Mesendoderm (in vitro differentiated cells): ENCODE data around the gene CFAP20DC.
A peak's percentile ranks its signal among the peaks of the same experiment; 100 is the strongest.
"Not testable (repeated sequence)": the region's sequence is repeated elsewhere in the genome, so short reads cannot be mapped to it uniquely, and the experiment has no call there.

Experiments used
- DNase-seq: peaks from one replicate; pipeline ENCODE4 v3.0.0; 2013
- H2AK5ac ChIP-seq: 2 replicates; pipeline ENCODE4 v1.6.1; 2013; ENCODE audit warnings: low read length, inconsistent platforms
- H2BK120ac ChIP-seq: 2 replicates; pipeline ENCODE4 v1.6.1; 2013; ENCODE audit warnings: low read depth, mild to moderate bottlenecking, low read length, moderate library complexity, mixed read lengths
- H2BK15ac ChIP-seq: replicated peaks from 2 replicates; pipeline ENCODE4 v1.6.1; 2013; ENCODE audit warnings: low read depth, mild to moderate bottlenecking, moderate library complexity
- H2BK5ac ChIP-seq: 2 replicates; pipeline ENCODE4 v1.6.1; 2013; ENCODE audit warnings: low read length, inconsistent platforms
- H3K18ac ChIP-seq: 2 replicates; pipeline ENCODE4 v1.6.1; 2013; ENCODE audit warnings: mild to moderate bottlenecking, low read length, mixed read lengths
- H3K23ac ChIP-seq: one replicate; pipeline ENCODE4 v1.6.1; 2013; ENCODE audit warnings: low read length
- H3K27ac ChIP-seq: 2 replicates; pipeline ENCODE4 v1.5.1; 2013; ENCODE audit warnings: low read depth, mild to moderate bottlenecking, inconsistent platforms, low read length, moderate library complexity
- H3K27me3 ChIP-seq: 2 replicates; pipeline ENCODE4 v1.6.1; 2013; ENCODE audit warnings: low read length, control low read depth, mild to moderate bottlenecking, inconsistent platforms; ENCODE audit not compliant: insufficient read depth, poor library complexity
- H3K36me3 ChIP-seq: 2 replicates; pipeline ENCODE4 v1.6.1; 2013; ENCODE audit warnings: low read length, inconsistent platforms; ENCODE audit not compliant: control insufficient read depth, insufficient read depth
- H3K4ac ChIP-seq: one replicate; pipeline ENCODE4 v1.6.1; 2013; ENCODE audit warnings: low read depth, mild to moderate bottlenecking, low read length, moderate library complexity
- H3K4me1 ChIP-seq: 2 replicates; pipeline ENCODE4 v1.6.1; 2013; ENCODE audit warnings: low read depth, low read length, inconsistent platforms; ENCODE audit not compliant: control insufficient read depth
- H3K4me2 ChIP-seq: 2 replicates; pipeline ENCODE4 v1.6.1; 2013; ENCODE audit warnings: low read length
- H3K4me3 ChIP-seq: 2 replicates; pipeline ENCODE4 v1.5.1; 2013; ENCODE audit warnings: mild to moderate bottlenecking, low read length
- H3K56ac ChIP-seq: one replicate; pipeline ENCODE4 v1.6.1; 2013; ENCODE audit warnings: low read length
- H3K79me1 ChIP-seq: 2 replicates; pipeline ENCODE4 v1.6.1; 2013; ENCODE audit warnings: low read length, inconsistent platforms
- H3K79me2 ChIP-seq: 2 replicates; pipeline ENCODE4 v1.6.1; 2013; ENCODE audit warnings: mild to moderate bottlenecking, low read length; ENCODE audit not compliant: control insufficient read depth, insufficient read depth
- H3K9ac ChIP-seq: 2 replicates; pipeline ENCODE4 v1.6.1; 2013; ENCODE audit warnings: low read length, inconsistent platforms
- H4K5ac ChIP-seq: one replicate; pipeline ENCODE4 v1.6.1; 2013; ENCODE audit warnings: low read length
- H4K8ac ChIP-seq: one replicate; pipeline ENCODE4 v1.6.1; 2013; ENCODE audit warnings: low read depth, mild to moderate bottlenecking, control low read depth, low read length, moderate library complexity
- WGBS: extraction: QIAGEN DNeasy Blood & Tissue Kit; methylation state at CpG from one replicate; pipeline ENCODE4 v1.1.7; 2013; ENCODE audit warnings: low lambda C conversion rate, missing lambda C conversion rate; ENCODE audit not compliant: insufficient coverage; ENCODE audit errors: extremely low coverage; 5-methylcytosine and 5-hydroxymethylcytosine counted together

CFAP20DC gene

GRCh38 chr3:58722561-58722960 lies 327.3 kb downstream of the CFAP20DC start:
- H3K79me1 ChIP-seq: no peaks in the 10 kb centered on the region
- DNase-seq: peak; percentile 6
- no CpG with 5 or more reads among the region's 4 CpGs for WGBS

GRCh38 chr3:58720526-58720925 lies 329.3 kb downstream of the CFAP20DC start:
- no peaks in the 10 kb centered on the region for H3K36me3 ChIP-seq
- no peak overlapping the region for H3K23ac ChIP-seq
- H3K4ac ChIP-seq: no peak overlapping the region
- no peak overlapping the region for H2BK5ac ChIP-seq
- H2AK5ac ChIP-seq: no peak overlapping the region
- H3K4me2 ChIP-seq: no peak overlapping the region
- no peaks in the 10 kb centered on the region for H3K79me2 ChIP-seq
- no peak for DNase-seq
- H4K8ac ChIP-seq: no peak overlapping the region
- no CpG with 5 or more reads among the region's 3 CpGs for WGBS
- H3K27ac ChIP-seq: no peak overlapping the region
- H3K79me1 ChIP-seq: no peaks in the 10 kb centered on the region
- H4K5ac ChIP-seq: no peak overlapping the region
- H2BK120ac ChIP-seq: no peak overlapping the region
- H2BK15ac ChIP-seq: no peak overlapping the region
- no peaks in the 10 kb centered on the region for H3K27me3 ChIP-seq
- no peak overlapping the region for H3K9ac ChIP-seq
- H3K4me3 ChIP-seq: no peak overlapping the region
- no peak overlapping the region for H3K56ac ChIP-seq
- H3K4me1 ChIP-seq: no peaks in the 10 kb centered on the region
- H3K18ac ChIP-seq: no peak overlapping the region

More at GRCh38 chr3:58722561-58722960, 327.3 kb downstream of the CFAP20DC start:
- H3K23ac ChIP-seq: no peak overlapping the region
- H3K4me1 ChIP-seq: no peaks in the 10 kb centered on the region
- H3K9ac ChIP-seq: no peak overlapping the region
- no peak overlapping the region for H3K4me2 ChIP-seq
- no peaks in the 10 kb centered on the region for H3K36me3 ChIP-seq
- no peak overlapping the region for H3K18ac ChIP-seq
- H2BK15ac ChIP-seq: no peak overlapping the region
- no peak overlapping the region for H3K27ac ChIP-seq
- H3K56ac ChIP-seq: no peak overlapping the region
- H2AK5ac ChIP-seq: no peak overlapping the region
- no peak overlapping the region for H4K5ac ChIP-seq
- no peak overlapping the region for H2BK120ac ChIP-seq
- no peaks in the 10 kb centered on the region for H3K79me2 ChIP-seq
- no peak overlapping the region for H2BK5ac ChIP-seq
- no peaks in the 10 kb centered on the region for H3K27me3 ChIP-seq
- H4K8ac ChIP-seq: no peak overlapping the region
- no peak overlapping the region for H3K4me3 ChIP-seq
- no peak overlapping the region for H3K4ac ChIP-seq

GRCh38 chr3:58719684-58720083 lies 330.1 kb downstream of the CFAP20DC start:
- Histone ChIP-seq H2BK120ac (no peak overlapping the region), H3K4me2 (no peak overlapping the region), H3K23ac (no peak overlapping the region), H3K4me1 (no peaks in the 10 kb centered on the region), H2BK5ac (no peak overlapping the region), H3K27ac (no peak overlapping the region), H3K79me2 (no peaks in the 10 kb centered on the region), H3K4ac (no peak overlapping the region), H2BK15ac (no peak overlapping the region), H3K4me3 (no peak overlapping the region), H3K27me3 (no peaks in the 10 kb centered on the region), H4K8ac (no peak overlapping the region), H3K79me1 (no peaks in the 10 kb centered on the region), H4K5ac (no peak overlapping the region), H3K18ac (no peak overlapping the region), H3K36me3 (no peaks in the 10 kb centered on the region), H3K9ac (no peak overlapping the region), H2AK5ac (no peak overlapping the region), H3K56ac (no peak overlapping the region)
- WGBS: no CpG with 5 or more reads among the region's 2 CpGs
- DNase-seq: no peak

GRCh38 chr3:58713715-58714401 lies 336.0 kb downstream of the CFAP20DC start:
- Histone ChIP-seq H3K56ac (no peak overlapping the region), H3K27me3 (no peaks in the 10 kb centered on the region), H2BK120ac (no peak overlapping the region), H2AK5ac (no peak overlapping the region), H4K5ac (no peak overlapping the region), H2BK5ac (no peak overlapping the region), H3K4me1 (no peaks in the 10 kb centered on the region), H3K79me1 (no peaks in the 10 kb centered on the region), H3K4me3 (no peak overlapping the region), H3K4ac (no peak overlapping the region), H3K27ac (no peak overlapping the region), H3K36me3 (no peaks in the 10 kb centered on the region), H3K9ac (no peak overlapping the region), H3K4me2 (no peak overlapping the region), H4K8ac (no peak overlapping the region), H3K79me2 (no peaks in the 10 kb centered on the region), H3K23ac (no peak overlapping the region), H2BK15ac (no peak overlapping the region), H3K18ac (no peak overlapping the region)
- no CpG with 5 or more reads among the region's 3 CpGs for WGBS
- DNase-seq: no peak

- no peak overlapping the region for H3K56ac ChIP-seq
- H2AK5ac ChIP-seq: no peak overlapping the region
- H3K4me1 ChIP-seq: no peaks in the 10 kb centered on the region
- H3K18ac ChIP-seq: no peak overlapping the region
- WGBS: no CpG with 5 or more reads among the region's 8 CpGs
- H3K4me3 ChIP-seq: no peak overlapping the region
- H4K5ac ChIP-seq: no peak overlapping the region
- H3K4me2 ChIP-seq: no peak overlapping the region
- H3K9ac ChIP-seq: no peak overlapping the region
- DNase-seq: no peak
- H2BK15ac ChIP-seq: no peak overlapping the region
- no peaks in the 10 kb centered on the region for H3K36me3 ChIP-seq
- H3K27me3 ChIP-seq: no peaks in the 10 kb centered on the region
- H3K27ac ChIP-seq: no peak overlapping the region
- no peak overlapping the region for H2BK120ac ChIP-seq
- H3K79me2 ChIP-seq: no peaks in the 10 kb centered on the region
- no peak overlapping the region for H2BK5ac ChIP-seq
- no peaks in the 10 kb centered on the region for H3K79me1 ChIP-seq
- no peak overlapping the region for H4K8ac ChIP-seq
- H3K23ac ChIP-seq: no peak overlapping the region
- no peak overlapping the region for H3K4ac ChIP-seq
Measured at GRCh38 chr3:58711871-58712270, 338.0 kb downstream of the CFAP20DC start.

GRCh38 chr3:58708983-58709382 lies 340.8 kb downstream of the CFAP20DC start:
- not testable (repeated sequence) for H3K4me3 ChIP-seq, H3K4ac ChIP-seq, H3K4me2 ChIP-seq, H3K36me3 ChIP-seq, H4K5ac ChIP-seq, H3K79me2 ChIP-seq, H3K4me1 ChIP-seq, H3K23ac ChIP-seq, H2BK120ac ChIP-seq, H3K27me3 ChIP-seq, H2AK5ac ChIP-seq, H3K56ac ChIP-seq, H3K27ac ChIP-seq, H2BK5ac ChIP-seq, H3K79me1 ChIP-seq, H3K9ac ChIP-seq, H4K8ac ChIP-seq, H2BK15ac ChIP-seq, DNase-seq, H3K18ac ChIP-seq
- WGBS: no CpG with 5 or more reads among the region's 3 CpGs
